Measurements from ENCODE around the gene VWA8. TPM values are rescaled to one million over a fixed set of nuclear protein-coding genes. Genes with fewer than 3 reads are reported as not detected.

Gene VWA8
- total RNA-seq, 1 experiment from 2014 or later = 21.4 TPM

DNA sequence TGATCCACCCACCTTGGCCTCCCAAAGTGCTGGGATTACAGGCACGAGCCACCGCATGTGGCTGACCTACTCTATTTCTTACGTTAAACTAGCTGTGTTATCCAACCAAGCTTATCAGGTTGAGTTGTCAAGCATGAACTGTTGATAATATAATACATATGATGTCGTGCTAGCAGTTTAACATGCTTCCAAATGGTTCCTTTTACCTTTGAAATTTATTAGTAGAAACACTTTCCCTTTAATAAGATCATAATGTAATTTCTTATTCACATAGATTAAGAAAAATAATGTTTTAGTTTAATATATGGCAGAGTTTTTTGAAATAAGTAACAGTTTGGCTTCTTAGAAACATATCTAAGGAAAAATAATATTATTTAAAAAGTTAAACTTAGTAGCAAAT, 34.4 kb upstream of the VWA8 start:
- peaks cover 12% of the 10 kb centered on the region for H3K27me3 Mint-ChIP-seq (ENCODE audit: insufficient read depth, unreplicated experiment)
- CTCF ChIA-PET = interaction anchor here (0.9 kb wide), 1 partner anchor 16 kb away, joined by 3 read pairs; no protein-coding TSS in a partner anchor
- no peak overlapping the region for H3K4me3 Mint-ChIP-seq (ENCODE audit: unreplicated experiment)
- TF ChIP-seq CTCF (IDR thresholded peaks at IDR 0.05; ENCODE audit: unreplicated experiment) = no peak
- H3K27ac Mint-ChIP-seq (ENCODE audit: low read depth, unreplicated experiment) = no peak overlapping the region
- POLR2A ChIA-PET = interaction anchor here (0.7 kb wide), 1 partner anchor 45 kb away, joined by 3 read pairs; no protein-coding TSS in a partner anchor
- no TSS peak for BruUV-seq (replicated peaks)
- intact Hi-C loops (cut with micrococcal nuclease) = no loop called here
- H3K36me3 Mint-ChIP-seq (ENCODE audit: insufficient read depth, unreplicated experiment) = no peaks in the 10 kb centered on the region
- peaks cover 6% of the 10 kb centered on the region for H3K4me1 Mint-ChIP-seq (ENCODE audit: insufficient read depth, unreplicated experiment)
- no peaks in the 10 kb centered on the region for H3K9me3 Mint-ChIP-seq (ENCODE audit: unreplicated experiment)
- DNase-seq (ENCODE audit: unreplicated experiment) = no peak

DNA sequence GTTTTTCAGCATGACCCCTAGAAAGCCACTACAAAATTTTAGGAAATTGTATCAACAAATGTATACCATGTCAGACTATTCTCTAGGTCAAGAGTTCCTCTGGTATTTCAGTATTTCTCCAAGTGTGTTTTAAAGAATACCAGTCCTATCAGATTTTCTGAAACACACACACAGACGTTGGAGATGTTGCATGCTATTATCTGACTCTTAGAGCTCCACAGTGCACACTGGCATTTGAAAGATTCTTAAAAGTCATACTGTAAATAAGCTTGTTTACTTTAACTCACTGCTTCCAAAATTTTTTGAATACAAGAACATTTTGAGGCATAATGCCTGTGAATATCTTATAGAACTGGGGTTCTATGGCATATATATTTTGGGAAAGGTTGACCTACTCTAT, 33.8 kb upstream of the VWA8 start:
- intact Hi-C loops (cut with micrococcal nuclease) = no loop called here
- H3K27ac Mint-ChIP-seq (ENCODE audit: low read depth, unreplicated experiment) = no peak overlapping the region
- POLR2A ChIA-PET = interaction anchor here (0.7 kb wide), 1 partner anchor 45 kb away, joined by 3 read pairs; no protein-coding TSS in a partner anchor

DNA sequence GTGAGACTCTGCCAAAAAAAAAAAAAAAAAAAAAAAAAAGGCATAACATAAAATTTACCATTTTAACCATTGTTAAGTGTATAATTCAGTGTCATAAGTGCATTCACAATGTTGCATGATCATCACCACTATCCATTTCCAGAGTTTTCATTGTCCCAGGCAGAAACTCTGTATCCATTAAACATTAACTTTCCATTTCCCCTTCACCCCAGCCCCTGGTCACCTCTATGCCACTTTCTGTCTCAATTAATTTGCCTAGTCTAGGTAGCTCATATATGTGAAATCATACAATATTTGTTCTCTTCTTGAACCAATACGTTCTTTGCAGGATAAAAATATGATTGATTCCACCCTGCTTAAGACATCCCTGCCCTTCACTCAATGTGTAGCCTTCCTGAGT, 31.0 kb upstream of the VWA8 start:
- intact Hi-C loops (cut with micrococcal nuclease) = no loop called here
- no TSS peak for BruUV-seq (replicated peaks)
- CTCF ChIA-PET = interaction anchor here (0.6 to 1.0 kb wide), 2 partner anchors 10 to 74 kb away, joined by 3 read pairs; no protein-coding TSS in a partner anchor
- Mint-ChIP-seq H3K27me3 (ENCODE audit: insufficient read depth, unreplicated experiment) (no peaks in the 10 kb centered on the region), H3K9me3 (ENCODE audit: unreplicated experiment) (no peaks in the 10 kb centered on the region), H3K27ac (ENCODE audit: low read depth, unreplicated experiment) (no peak overlapping the region), H3K4me3 (ENCODE audit: unreplicated experiment) (no peak overlapping the region), H3K4me1 (ENCODE audit: insufficient read depth, unreplicated experiment) (peaks cover 6% of the 10 kb centered on the region), H3K36me3 (ENCODE audit: insufficient read depth, unreplicated experiment) (no peaks in the 10 kb centered on the region)
- DNase-seq (ENCODE audit: unreplicated experiment) = no peak
- TF ChIP-seq CTCF (IDR thresholded peaks at IDR 0.05; ENCODE audit: unreplicated experiment) = no peak
- POLR2A ChIA-PET = no interaction called here

More for the DNA sequence above, 33.8 kb upstream of the VWA8 start:
- H3K4me1 Mint-ChIP-seq (ENCODE audit: insufficient read depth, unreplicated experiment) = peaks cover 6% of the 10 kb centered on the region
- CTCF ChIA-PET = interaction anchor here (0.6 to 0.9 kb wide), 2 partner anchors 12 to 16 kb away, joined by 3 to 4 read pairs; no protein-coding TSS in a partner anchor
- no TSS peak for BruUV-seq (replicated peaks)
- no peak for DNase-seq (ENCODE audit: unreplicated experiment)
- TF ChIP-seq CTCF (IDR thresholded peaks at IDR 0.05; ENCODE audit: unreplicated experiment) = no peak
- peaks cover 6% of the 10 kb centered on the region for H3K27me3 Mint-ChIP-seq (ENCODE audit: insufficient read depth, unreplicated experiment)
- H3K4me3 Mint-ChIP-seq (ENCODE audit: unreplicated experiment) = no peak overlapping the region
- H3K9me3 Mint-ChIP-seq (ENCODE audit: unreplicated experiment) = no peaks in the 10 kb centered on the region
- no peaks in the 10 kb centered on the region for H3K36me3 Mint-ChIP-seq (ENCODE audit: insufficient read depth, unreplicated experiment)

DNA sequence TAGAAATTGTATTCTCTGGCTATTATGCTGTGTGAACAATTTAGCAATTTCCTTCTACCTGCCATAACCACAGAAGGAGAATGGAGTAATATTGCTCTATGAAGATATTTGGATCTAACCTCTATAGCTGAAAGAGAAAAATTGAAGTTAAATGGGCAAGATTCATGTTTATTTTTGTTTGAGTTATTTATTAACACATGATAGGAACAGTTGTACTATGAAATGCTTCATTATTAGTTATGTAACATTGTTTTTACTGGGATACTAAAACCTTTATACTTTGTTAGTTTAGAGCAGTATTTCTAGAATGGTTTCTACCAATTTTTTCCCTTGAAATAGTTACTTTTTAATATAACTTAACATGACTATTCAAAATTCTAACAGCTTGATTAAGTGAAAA, 27.3 kb upstream of the VWA8 start:
- ChIA-PET CTCF (interaction anchor here (0.5 kb wide), 1 partner anchor 42 kb away, joined by 4 read pairs; no protein-coding TSS in a partner anchor), POLR2A (interaction anchor here (0.9 to 1.3 kb wide), 4 partner anchors 12 to 39 kb away, joined by 3 to 4 read pairs (median 3); no protein-coding TSS in a partner anchor)
- H3K4me1 Mint-ChIP-seq (ENCODE audit: insufficient read depth, unreplicated experiment) = peaks cover 14% of the 10 kb centered on the region
- DNase-seq (ENCODE audit: unreplicated experiment) = no peak
- intact Hi-C loops (cut with micrococcal nuclease) = no loop called here
- no peaks in the 10 kb centered on the region for H3K36me3 Mint-ChIP-seq (ENCODE audit: insufficient read depth, unreplicated experiment)
- H3K27ac Mint-ChIP-seq (ENCODE audit: low read depth, unreplicated experiment) = no peak overlapping the region
- no peak for TF ChIP-seq CTCF (IDR thresholded peaks at IDR 0.05; ENCODE audit: unreplicated experiment)
- peaks cover 16% of the 10 kb centered on the region for H3K27me3 Mint-ChIP-seq (ENCODE audit: insufficient read depth, unreplicated experiment)
- H3K9me3 Mint-ChIP-seq (ENCODE audit: unreplicated experiment) = no peaks in the 10 kb centered on the region
- no TSS peak for BruUV-seq (replicated peaks)
- H3K4me3 Mint-ChIP-seq (ENCODE audit: unreplicated experiment) = no peak overlapping the region

Measured in MCF 10A (cell line).